ENCODE data around the gene DRC7. TPM values are rescaled to one million over a fixed set of nuclear protein-coding genes. Genes with fewer than 3 reads are reported as not detected.

The DRC7 gene
- total and polyA plus RNA-seq, 10 of the 15 experiments (the other 5 are each of a cell fraction or from before 2014, with no cell fraction given) = 0.06 to 0.49 (median 0.14) TPM; not detected in 4

DNA sequence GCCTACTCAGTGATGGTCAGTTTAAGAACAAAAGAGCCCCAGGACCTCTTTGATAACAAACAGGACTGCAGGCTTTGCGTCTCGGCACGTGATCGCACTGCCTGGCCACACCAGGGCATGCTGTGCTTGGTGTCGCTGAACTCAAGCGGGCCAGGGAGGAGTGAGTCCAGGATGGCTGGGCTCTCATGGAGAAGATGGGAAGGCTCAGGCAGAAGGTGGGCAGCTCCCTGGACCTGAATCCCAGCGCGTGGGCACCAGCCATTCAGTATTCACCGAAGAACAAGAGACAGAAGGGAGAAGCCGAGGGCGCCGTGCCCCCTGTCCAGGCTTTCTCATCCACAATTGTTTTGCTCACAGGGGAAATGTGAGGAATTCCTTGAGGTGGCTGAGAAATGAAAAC is 52.9 kb downstream of the DRC7 start (continued):
- TF ChIP-seq CEBPB (IDR thresholded peaks at IDR 0.05; ENCODE audit: borderline replicate concordance in 1 of 2, low read depth in 2 of 2, low read length in 2 of 2) = no peak

DNA sequence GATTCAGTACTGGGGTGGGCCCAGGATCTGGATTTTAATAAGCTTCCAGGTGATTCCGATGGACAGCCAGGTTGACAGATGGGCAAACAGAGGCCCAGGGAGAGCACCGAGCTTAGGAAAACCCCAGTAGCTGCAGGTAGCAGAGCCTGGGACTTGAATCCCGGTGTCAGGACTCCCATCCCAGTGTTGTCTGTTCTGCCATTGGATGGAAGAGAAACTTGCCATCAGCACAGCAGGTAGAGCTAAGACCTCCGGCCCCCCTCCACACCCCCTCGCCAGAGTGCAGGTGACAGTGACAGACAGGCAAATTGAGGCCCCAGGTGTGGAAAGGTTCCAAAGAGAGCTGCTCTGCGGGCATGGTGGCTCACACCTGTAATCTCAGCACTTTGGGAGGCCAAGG is 53.4 kb downstream of the DRC7 start:
- ChIA-PET SMC1A (ENCODE audit: uncharacterized antibody, unreplicated experiment) (no interaction called here), CTCF (interaction anchor here (1.4 to 1.8 kb wide), 2 partner anchors 148 to 172 kb away, joined by 4 to 5 read pairs; no protein-coding TSS in a partner anchor), RAD21 (ENCODE audit: unreplicated experiment) (no interaction called here), POLR2A (no interaction called here)
- ATAC-seq (no peak), FAIRE-seq (no peak), DNase-seq (ENCODE audit: low read depth, low spot score) (no peak)
- H3K4me1 ChIP-seq (ENCODE audit: control insufficient read depth, insufficient read depth, low read length) = no peaks in the 10 kb centered on the region
- H2AFZ ChIP-seq (ENCODE audit: control insufficient read depth, low read depth, low read length) = no peak overlapping the region
- no peak overlapping the region for H3K9ac ChIP-seq (ENCODE audit: control insufficient read depth, insufficient read depth, low read length)
- H3K36me3 ChIP-seq (ENCODE audit: control insufficient read depth in 2 of 2, insufficient read depth in 2 of 2, low read length in 1 of 2) = peaks cover 0 to 2% of the 10 kb centered on the region in 2 experiments; a peak in 2 of 4 replicates
- BruUV-seq (replicated peaks) = no TSS peak
- H3K4me2 ChIP-seq (ENCODE audit: control insufficient read depth, insufficient read depth) = no peak overlapping the region
- no peak overlapping the region for H3K27ac ChIP-seq (ENCODE audit: control insufficient read depth, insufficient read depth)
- no peaks in the 10 kb centered on the region for H3K79me2 ChIP-seq (ENCODE audit: control insufficient read depth, insufficient read depth, low read length)
- H4K20me1 ChIP-seq (ENCODE audit: control insufficient read depth, insufficient read depth) = no peaks in the 10 kb centered on the region
- no peaks in the 10 kb centered on the region for H3K27me3 ChIP-seq (replicated peaks in 1 of 2; ENCODE audit: control insufficient read depth in 2 of 2, insufficient read depth in 2 of 2, low read length in 1 of 2)
- 88% methylated on average over 6 of the region's 6 CpGs for WGBS (ENCODE audit: insufficient coverage, insufficient replicate concordance, low lambda C conversion rate, missing lambda C conversion rate)
- TF ChIP-seq FOXM1 (IDR thresholded peaks at IDR 0.05; ENCODE audit: low read depth, low read length) (no peak), MEF2B (IDR thresholded peaks at IDR 0.05; ENCODE audit: partially characterized antibody, poor library complexity, severe bottlenecking) (no peak), IKZF1 (conservative IDR thresholded peaks at IDR 0.05) (no peak), TARDBP (IDR thresholded peaks at IDR 0.05; ENCODE audit: borderline replicate concordance) (no peak), SUPT20H (IDR thresholded peaks at IDR 0.05; ENCODE audit: borderline replicate concordance, control insufficient read depth, low read depth, low read length) (no peak), SRF (IDR thresholded peaks at IDR 0.05; ENCODE audit: low read depth in 2 of 2, low read length in 2 of 2) (no peak), CUX1 (IDR thresholded peaks at IDR 0.05; ENCODE audit: insufficient replicate concordance, low read depth, low read length) (no peak), POLR2AphosphoS2 (IDR thresholded peaks at IDR 0.05; ENCODE audit: low read depth, low read length) (no peak), NFIC (IDR thresholded peaks at IDR 0.05; ENCODE audit: low read depth, low read length) (no peak), CBFB (IDR thresholded peaks at IDR 0.05; ENCODE audit: low read depth) (no peak)
- TF ChIP-seq, protein P1, sequence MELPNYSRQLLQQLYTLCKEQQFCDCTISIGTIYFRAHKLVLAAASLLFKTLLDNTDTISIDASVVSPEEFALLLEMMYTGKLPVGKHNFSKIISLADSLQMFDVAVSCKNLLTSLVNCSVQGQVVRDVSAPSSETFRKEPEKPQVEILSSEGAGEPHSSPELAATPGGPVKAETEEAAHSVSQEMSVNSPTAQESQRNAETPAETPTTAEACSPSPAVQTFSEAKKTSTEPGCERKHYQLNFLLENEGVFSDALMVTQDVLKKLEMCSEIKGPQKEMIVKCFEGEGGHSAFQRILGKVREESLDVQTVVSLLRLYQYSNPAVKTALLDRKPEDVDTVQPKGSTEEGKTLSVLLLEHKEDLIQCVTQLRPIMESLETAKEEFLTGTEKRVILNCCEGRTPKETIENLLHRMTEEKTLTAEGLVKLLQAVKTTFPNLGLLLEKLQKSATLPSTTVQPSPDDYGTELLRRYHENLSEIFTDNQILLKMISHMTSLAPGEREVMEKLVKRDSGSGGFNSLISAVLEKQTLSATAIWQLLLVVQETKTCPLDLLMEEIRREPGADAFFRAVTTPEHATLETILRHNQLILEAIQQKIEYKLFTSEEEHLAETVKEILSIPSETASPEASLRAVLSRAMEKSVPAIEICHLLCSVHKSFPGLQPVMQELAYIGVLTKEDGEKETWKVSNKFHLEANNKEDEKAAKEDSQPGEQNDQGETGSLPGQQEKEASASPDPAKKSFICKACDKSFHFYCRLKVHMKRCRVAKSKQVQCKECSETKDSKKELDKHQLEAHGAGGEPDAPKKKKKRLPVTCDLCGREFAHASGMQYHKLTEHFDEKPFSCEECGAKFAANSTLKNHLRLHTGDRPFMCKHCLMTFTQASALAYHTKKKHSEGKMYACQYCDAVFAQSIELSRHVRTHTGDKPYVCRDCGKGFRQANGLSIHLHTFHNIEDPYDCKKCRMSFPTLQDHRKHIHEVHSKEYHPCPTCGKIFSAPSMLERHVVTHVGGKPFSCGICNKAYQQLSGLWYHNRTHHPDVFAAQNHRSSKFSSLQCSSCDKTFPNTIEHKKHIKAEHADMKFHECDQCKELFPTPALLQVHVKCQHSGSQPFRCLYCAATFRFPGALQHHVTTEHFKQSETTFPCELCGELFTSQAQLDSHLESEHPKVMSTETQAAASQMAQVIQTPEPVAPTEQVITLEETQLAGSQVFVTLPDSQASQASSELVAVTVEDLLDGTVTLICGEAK (IDR thresholded peaks at IDR 0.05; ENCODE audit: borderline replicate concordance) = no peak
- intact Hi-C loops (cut with micrococcal nuclease; ENCODE audit: unreplicated experiment) = no loop called here
- no peak overlapping the region for H3K4me3 ChIP-seq
- no peaks in the 10 kb centered on the region for H3K9me3 ChIP-seq (replicated peaks; ENCODE audit: control insufficient read depth, insufficient read depth, low read length)
- in situ Hi-C loops (cut with MboI) = no loop called here
